WTC11 (cell line): ENCODE results near the gene ARMC8.

Experiments used
- CBFB ChIP-seq: sonication (generic); formaldehyde crosslinking; IDR thresholded peaks from 2 replicates; pipeline ENCODE4 v1.8.1; 2022; ENCODE audit warnings: mild to moderate bottlenecking, low read depth, missing genetic modification reagents
- CTCF ChIP-seq: fragments of 200-600 bp; IDR thresholded peaks from 2 replicates; pipeline ENCODE4 v1.8.0; 2022; ENCODE audit warnings: antibody characterized with exemption
- E2F1 ChIP-seq: sonication (generic); formaldehyde crosslinking; IDR thresholded peaks from 2 replicates; pipeline ENCODE4 v1.8.0; 2022; ENCODE audit warnings: mild to moderate bottlenecking, missing genetic modification reagents
- E2F5 ChIP-seq: sonication (generic); formaldehyde crosslinking; IDR thresholded peaks from 2 replicates; pipeline ENCODE4 v1.8.1; 2022; ENCODE audit warnings: mild to moderate bottlenecking, moderate library complexity, missing genetic modification reagents
- JUN ChIP-seq: sonication (generic); formaldehyde crosslinking; IDR thresholded peaks from 2 replicates; pipeline ENCODE4 v1.8.0; 2023; ENCODE audit warnings: mild to moderate bottlenecking, missing genetic modification reagents
- NR1H2 ChIP-seq: sonication (generic); formaldehyde crosslinking; IDR thresholded peaks from 2 replicates; pipeline ENCODE4 v1.9.0; 2021; ENCODE audit warnings: mild to moderate bottlenecking, moderate library complexity, missing genetic modification reagents
- RORB ChIP-seq: fragments of 250-450 bp; sonication (Bioruptor Pico); IDR thresholded peaks from 2 replicates; pipeline ENCODE4 v1.9.0; 2021; ENCODE audit warnings: mild to moderate bottlenecking
- ZNF416 ChIP-seq: fragments of 250-450 bp; sonication (Bioruptor Pico); IDR thresholded peaks from 2 replicates; pipeline ENCODE4 v1.9.0; 2021; ENCODE audit warnings: mild to moderate bottlenecking, inconsistent platforms

- TF ChIP-seq CTCF (0 out of 2 replicates have a peak, but pooled peaks have one; percentile 30), E2F1 (CRISPR knock-in tag) (no peak), RORB (CRISPR knock-in tag) (no peak), ZNF416 (no peak), NR1H2 (no peak), JUN (CRISPR knock-in tag) (no peak), CBFB (CRISPR knock-in tag) (no peak), E2F5 (CRISPR knock-in tag) (no peak)
These were observed 145.5 kb downstream of the ARMC8 start for GRCh38 chr3:138332472-138333073.
